HepG2 (cell line): ENCODE results near the gene PPP2R5C. TPM values are rescaled to one million over a fixed set of nuclear protein-coding genes. Genes with fewer than 3 reads are reported as not detected.

Experiments
- CBFB ChIP-seq: sonication (generic); formaldehyde crosslinking; IDR thresholded peaks from 2 replicates; pipeline ENCODE4 v1.4.0; 2020; ENCODE audit warnings: missing genetic modification reagents
- GPN1 ChIP-seq: sonication (generic); formaldehyde crosslinking; IDR thresholded peaks from 2 replicates; pipeline ENCODE4 v1.5.1; 2020; ENCODE audit warnings: missing genetic modification reagents, borderline replicate concordance
- HOXD1 ChIP-seq: sonication (generic); formaldehyde crosslinking; IDR thresholded peaks from 2 replicates; pipeline ENCODE4 v1.5.0; 2020; ENCODE audit warnings: missing genetic modification reagents
- IKZF5 ChIP-seq: IDR thresholded peaks from 2 replicates; pipeline ENCODE4 v1.6.1; 2018; ENCODE audit warnings: missing genetic modification reagents, mild to moderate bottlenecking, missing compliant biosample characterization
- KDM6A ChIP-seq: IDR thresholded peaks from 2 replicates; pipeline ENCODE4 v1.6.1; 2016; ENCODE audit warnings: low read depth
- MED1 ChIP-seq: sonication (generic); formaldehyde crosslinking; IDR thresholded peaks from 2 replicates; pipeline ENCODE4 v1.4.0; 2020; ENCODE audit warnings: missing genetic modification reagents
- MIER2 ChIP-seq: IDR thresholded peaks from 2 replicates; pipeline ENCODE4 v1.6.1; 2016; ENCODE audit warnings: missing biosample characterization, missing genetic modification reagents
- SMARCC2 ChIP-seq: fragments of 450-650 bp; IDR thresholded peaks from 2 replicates; pipeline ENCODE4 v1.6.1; 2017; ENCODE audit warnings: antibody characterized with exemption, mild to moderate bottlenecking
- YEATS4 ChIP-seq: sonication (generic); formaldehyde crosslinking; IDR thresholded peaks from 2 replicates; pipeline ENCODE4 v1.4.0; 2020; ENCODE audit warnings: missing genetic modification reagents, borderline replicate concordance
- ZNF232 ChIP-seq: sonication (generic); formaldehyde crosslinking; IDR thresholded peaks from 2 replicates; pipeline ENCODE4 v1.4.0; 2020; ENCODE audit warnings: missing genetic modification reagents, borderline replicate concordance
- ZNF253 ChIP-seq: sonication (generic); formaldehyde crosslinking; IDR thresholded peaks from 2 replicates; pipeline ENCODE4 v1.8.0; 2022; ENCODE audit warnings: mild to moderate bottlenecking, missing genetic modification reagents, borderline replicate concordance
- ZNF430 ChIP-seq: sonication (generic); formaldehyde crosslinking; IDR thresholded peaks from 2 replicates; pipeline ENCODE4 v1.9.0; 2021; ENCODE audit warnings: mild to moderate bottlenecking, missing genetic modification reagents
- ZNF572 ChIP-seq: sonication (generic); formaldehyde crosslinking; IDR thresholded peaks from 2 replicates; pipeline ENCODE4 v1.5.1; 2020; ENCODE audit warnings: mild to moderate bottlenecking, missing genetic modification reagents
- ZNF761 ChIP-seq: sonication (generic); formaldehyde crosslinking; conservative IDR thresholded peaks from 2 replicates; pipeline ENCODE4 v1.4.0; 2020; ENCODE audit warnings: mild to moderate bottlenecking, missing genetic modification reagents
- ZXDC ChIP-seq: sonication (generic); formaldehyde crosslinking; IDR thresholded peaks from 2 replicates; pipeline ENCODE4 v1.5.0; 2020; ENCODE audit warnings: mild to moderate bottlenecking, missing genetic modification reagents
- polyA plus RNA-seq, 8 experiments: library from polyadenylated mRNA; depleted of rRNA in 3 of 8; stranded (reverse) in 7 of 8; unstranded in 1 of 8; fragments of >200 nt; fragmentation: Illumina TruSeq in 4 of 8; extraction: Trizol in 4 of 8; gene quantifications; 2 replicates each; pipeline versions ENCODE4 v1.2.1 to v1.2.3, GENCODE V29; 2011 to 2016; ENCODE audit warnings: low read depth in 4 of 8, missing spikeins in 1 of 8, mixed read lengths in 1 of 8; ENCODE audit not compliant: insufficient read depth in 1 of 8
- total RNA-seq, 5 experiments: library from RNA; depleted of rRNA; stranded (reverse); fragments of >200 nt; fragmentation: Illumina TruSeq; extraction: Trizol; gene quantifications; 2 replicates each; pipeline ENCODE4 v1.2.3, GENCODE V29; 2016; ENCODE audit warnings: low read depth in 1 of 5
- TF ChIP-seq, protein P1 (sequence below): IDR thresholded peaks from 2 replicates; pipeline ENCODE4 v1.6.1; 2016
- TF ChIP-seq, protein P2 (sequence below): IDR thresholded peaks from 2 replicates; pipeline ENCODE4 v1.6.1; 2016; ENCODE audit warnings: low read depth, missing genetic modification reagents, missing compliant biosample characterization
- TF ChIP-seq, protein P3 (sequence below): sonication (generic); formaldehyde crosslinking; IDR thresholded peaks from 2 replicates; pipeline ENCODE4 v1.5.0; 2020; ENCODE audit warnings: missing genetic modification reagents

The PPP2R5C gene
- total and polyA plus RNA-seq, 2 of the 13 experiments (the other 11 are each of a cell fraction or from before 2014, with no cell fraction given): 74.3 to 78.5 TPM

GRCh38 chr14:101809671-101810514 is 48.4 kb downstream of the PPP2R5C start (continued):
- TF ChIP-seq MED1 (CRISPR knock-in tag): no peak; the same call in none of the 2 replicates
- no peak for TF ChIP-seq GPN1 (CRISPR knock-in tag)
- TF ChIP-seq YEATS4 (CRISPR knock-in tag): peak; percentile 68; the same call in 1 of the 2 replicates
- TF ChIP-seq ZNF253: no peak
- no peak for TF ChIP-seq ZNF572 (CRISPR knock-in tag)
- TF ChIP-seq ZNF232 (CRISPR knock-in tag): no peak
- no peak for TF ChIP-seq ZXDC
- no peak for TF ChIP-seq KDM6A (CRISPR knock-in tag)
- no peak for TF ChIP-seq SMARCC2
- TF ChIP-seq, protein P1, sequence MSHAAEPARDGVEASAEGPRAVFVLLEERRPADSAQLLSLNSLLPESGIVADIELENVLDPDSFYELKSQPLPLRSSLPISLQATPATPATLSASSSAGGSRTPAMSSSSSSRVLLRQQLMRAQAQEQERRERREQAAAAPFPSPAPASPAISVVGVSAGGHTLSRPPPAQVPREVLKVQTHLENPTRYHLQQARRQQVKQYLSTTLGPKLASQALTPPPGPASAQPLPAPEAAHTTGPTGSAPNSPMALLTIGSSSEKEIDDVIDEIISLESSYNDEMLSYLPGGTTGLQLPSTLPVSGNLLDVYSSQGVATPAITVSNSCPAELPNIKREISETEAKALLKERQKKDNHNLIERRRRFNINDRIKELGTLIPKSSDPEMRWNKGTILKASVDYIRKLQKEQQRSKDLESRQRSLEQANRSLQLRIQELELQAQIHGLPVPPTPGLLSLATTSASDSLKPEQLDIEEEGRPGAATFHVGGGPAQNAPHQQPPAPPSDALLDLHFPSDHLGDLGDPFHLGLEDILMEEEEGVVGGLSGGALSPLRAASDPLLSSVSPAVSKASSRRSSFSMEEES (CRISPR knock-in tag): 0 out of 2 replicates have a peak, but pooled peaks have one; percentile 58
- no peak for TF ChIP-seq HOXD1 (CRISPR knock-in tag)
- TF ChIP-seq, protein P2, sequence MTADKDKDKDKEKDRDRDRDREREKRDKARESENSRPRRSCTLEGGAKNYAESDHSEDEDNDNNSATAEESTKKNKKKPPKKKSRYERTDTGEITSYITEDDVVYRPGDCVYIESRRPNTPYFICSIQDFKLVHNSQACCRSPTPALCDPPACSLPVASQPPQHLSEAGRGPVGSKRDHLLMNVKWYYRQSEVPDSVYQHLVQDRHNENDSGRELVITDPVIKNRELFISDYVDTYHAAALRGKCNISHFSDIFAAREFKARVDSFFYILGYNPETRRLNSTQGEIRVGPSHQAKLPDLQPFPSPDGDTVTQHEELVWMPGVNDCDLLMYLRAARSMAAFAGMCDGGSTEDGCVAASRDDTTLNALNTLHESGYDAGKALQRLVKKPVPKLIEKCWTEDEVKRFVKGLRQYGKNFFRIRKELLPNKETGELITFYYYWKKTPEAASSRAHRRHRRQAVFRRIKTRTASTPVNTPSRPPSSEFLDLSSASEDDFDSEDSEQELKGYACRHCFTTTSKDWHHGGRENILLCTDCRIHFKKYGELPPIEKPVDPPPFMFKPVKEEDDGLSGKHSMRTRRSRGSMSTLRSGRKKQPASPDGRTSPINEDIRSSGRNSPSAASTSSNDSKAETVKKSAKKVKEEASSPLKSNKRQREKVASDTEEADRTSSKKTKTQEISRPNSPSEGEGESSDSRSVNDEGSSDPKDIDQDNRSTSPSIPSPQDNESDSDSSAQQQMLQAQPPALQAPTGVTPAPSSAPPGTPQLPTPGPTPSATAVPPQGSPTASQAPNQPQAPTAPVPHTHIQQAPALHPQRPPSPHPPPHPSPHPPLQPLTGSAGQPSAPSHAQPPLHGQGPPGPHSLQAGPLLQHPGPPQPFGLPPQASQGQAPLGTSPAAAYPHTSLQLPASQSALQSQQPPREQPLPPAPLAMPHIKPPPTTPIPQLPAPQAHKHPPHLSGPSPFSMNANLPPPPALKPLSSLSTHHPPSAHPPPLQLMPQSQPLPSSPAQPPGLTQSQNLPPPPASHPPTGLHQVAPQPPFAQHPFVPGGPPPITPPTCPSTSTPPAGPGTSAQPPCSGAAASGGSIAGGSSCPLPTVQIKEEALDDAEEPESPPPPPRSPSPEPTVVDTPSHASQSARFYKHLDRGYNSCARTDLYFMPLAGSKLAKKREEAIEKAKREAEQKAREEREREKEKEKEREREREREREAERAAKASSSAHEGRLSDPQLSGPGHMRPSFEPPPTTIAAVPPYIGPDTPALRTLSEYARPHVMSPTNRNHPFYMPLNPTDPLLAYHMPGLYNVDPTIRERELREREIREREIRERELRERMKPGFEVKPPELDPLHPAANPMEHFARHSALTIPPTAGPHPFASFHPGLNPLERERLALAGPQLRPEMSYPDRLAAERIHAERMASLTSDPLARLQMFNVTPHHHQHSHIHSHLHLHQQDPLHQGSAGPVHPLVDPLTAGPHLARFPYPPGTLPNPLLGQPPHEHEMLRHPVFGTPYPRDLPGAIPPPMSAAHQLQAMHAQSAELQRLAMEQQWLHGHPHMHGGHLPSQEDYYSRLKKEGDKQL (CRISPR knock-in tag): no peak
- TF ChIP-seq, protein P3, sequence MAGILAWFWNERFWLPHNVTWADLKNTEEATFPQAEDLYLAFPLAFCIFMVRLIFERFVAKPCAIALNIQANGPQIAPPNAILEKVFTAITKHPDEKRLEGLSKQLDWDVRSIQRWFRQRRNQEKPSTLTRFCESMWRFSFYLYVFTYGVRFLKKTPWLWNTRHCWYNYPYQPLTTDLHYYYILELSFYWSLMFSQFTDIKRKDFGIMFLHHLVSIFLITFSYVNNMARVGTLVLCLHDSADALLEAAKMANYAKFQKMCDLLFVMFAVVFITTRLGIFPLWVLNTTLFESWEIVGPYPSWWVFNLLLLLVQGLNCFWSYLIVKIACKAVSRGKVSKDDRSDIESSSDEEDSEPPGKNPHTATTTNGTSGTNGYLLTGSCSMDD (CRISPR knock-in tag): no peak
- no peak for TF ChIP-seq ZNF761 (CRISPR knock-in tag)
- peak; percentile 55; the same call in 1 of the 2 replicates for TF ChIP-seq IKZF5 (CRISPR knock-in tag)
- TF ChIP-seq ZNF430: no peak; the same call in 1 of the 2 replicates
- no peak for TF ChIP-seq MIER2
- 0 out of 2 replicates have a peak, but pooled peaks have one; percentile 19 for TF ChIP-seq CBFB (CRISPR knock-in tag)
